ENCODE data around the gene F10.

GRCh38 chr13:113150550-113151365 lies 28.2 kb downstream of the F10 start:
- TF ChIP-seq CTCF (IDR thresholded peaks at IDR 0.05) (no peak), POLR2A (IDR thresholded peaks at IDR 0.05) (no peak)

Measured in heart left ventricle (tissue), 13 donors.